Subcutaneous adipose tissue (tissue), 4 donors: ENCODE measurements around the gene NTSR1. TPM values are rescaled to one million over a fixed set of nuclear protein-coding genes. Genes with fewer than 3 reads are reported as not detected.

Experiments used
- CTCF ChIP-seq: fragments of 450-650 bp; IDR thresholded peaks from one replicate; pipeline ENCODE4 v1.5.1; 2016; ENCODE audit warnings: low read depth, mild to moderate bottlenecking, control low read depth, antibody characterized with exemption, moderate library complexity
- total RNA-seq, 4 donors: library from RNA; depleted of rRNA; stranded (reverse); fragments of >200 nt; gene quantifications; one replicate each; pipeline ENCODE4 v1.1.0, GENCODE V29; 2016

Gene NTSR1
- total RNA-seq, 4 donors from 2014 or later = 0.16 TPM; not detected in 3

GRCh38 chr20:62776692-62777527 is 68.3 kb downstream of the NTSR1 start:
- TF ChIP-seq CTCF = no peak

- TF ChIP-seq CTCF = no peak
Observed at GRCh38 chr20:62777528-62777830, 68.8 kb downstream of the NTSR1 start.

GRCh38 chr20:62778058-62778457 is 69.4 kb downstream of the NTSR1 start:
- TF ChIP-seq CTCF = no peak

GRCh38 chr20:62778601-62779416 is 70.2 kb downstream of the NTSR1 start:
- TF ChIP-seq CTCF = no peak

- no peak for TF ChIP-seq CTCF
Observed at GRCh38 chr20:62779417-62779685, 70.7 kb downstream of the NTSR1 start.

GRCh38 chr20:62780204-62780603 is 71.6 kb downstream of the NTSR1 start:
- no peak for TF ChIP-seq CTCF

GRCh38 chr20:62780696-62781095 is 72.1 kb downstream of the NTSR1 start:
- no peak for TF ChIP-seq CTCF
